NCI-H82 treated with DMSO at 0.1 percent for 48 hours (cell line): ENCODE results near the gene ENDOG.

Source experiments
- DNase-seq: peaks from one replicate; lab custom pipeline; 2025; ENCODE audit not compliant: unreplicated experiment; lab: John Stamatoyannopoulos, UW

Gene ENDOG

DNA sequence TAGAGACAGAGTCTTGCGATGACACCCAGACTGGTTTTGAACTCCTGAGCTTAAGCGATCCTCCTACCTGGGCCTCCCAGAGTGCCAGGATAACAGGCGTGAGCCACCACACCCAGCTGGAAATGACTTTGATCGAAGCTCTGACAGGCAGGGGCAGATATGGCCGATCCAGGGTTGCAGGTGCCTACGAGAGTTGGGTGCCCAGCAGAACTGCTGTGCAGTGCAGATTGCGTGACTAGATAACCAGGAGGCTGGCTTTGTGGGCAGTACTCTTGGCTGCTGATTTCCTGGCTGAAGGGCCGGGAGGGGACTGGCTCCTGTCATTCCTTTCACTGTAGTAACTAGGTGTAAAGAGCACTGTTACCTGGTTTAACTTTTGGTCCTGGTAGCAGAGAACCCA, 19.4 kb upstream of the ENDOG start:
- DNase-seq: no peak

- DNase-seq: no peak
These were observed 18.2 kb upstream of the ENDOG start for GRCh38 chr9:128800061-128800460.

- DNase-seq: no peak
These were observed 15.8 kb upstream of the ENDOG start for GRCh38 chr9:128802482-128802881.

DNA sequence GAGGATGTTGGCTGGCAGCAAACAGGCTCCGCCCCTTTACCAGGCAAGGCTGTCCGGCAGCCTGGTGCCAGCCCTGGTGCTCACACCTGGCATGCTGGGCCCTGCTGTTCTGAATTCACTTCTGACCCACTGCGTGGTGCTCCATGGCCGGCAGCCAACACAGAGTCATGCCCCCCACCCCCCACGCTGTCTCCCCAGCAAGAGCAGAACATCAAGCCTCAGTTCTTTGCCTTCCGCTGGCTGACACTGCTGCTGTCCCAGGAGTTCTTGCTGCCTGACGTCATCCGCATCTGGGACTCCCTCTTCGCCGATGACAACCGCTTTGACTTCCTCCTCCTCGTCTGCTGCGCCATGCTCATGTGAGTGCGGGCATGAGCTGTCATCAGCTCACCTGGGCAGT, 12.6 kb upstream of the ENDOG start:
- DNase-seq: no peak

DNA sequence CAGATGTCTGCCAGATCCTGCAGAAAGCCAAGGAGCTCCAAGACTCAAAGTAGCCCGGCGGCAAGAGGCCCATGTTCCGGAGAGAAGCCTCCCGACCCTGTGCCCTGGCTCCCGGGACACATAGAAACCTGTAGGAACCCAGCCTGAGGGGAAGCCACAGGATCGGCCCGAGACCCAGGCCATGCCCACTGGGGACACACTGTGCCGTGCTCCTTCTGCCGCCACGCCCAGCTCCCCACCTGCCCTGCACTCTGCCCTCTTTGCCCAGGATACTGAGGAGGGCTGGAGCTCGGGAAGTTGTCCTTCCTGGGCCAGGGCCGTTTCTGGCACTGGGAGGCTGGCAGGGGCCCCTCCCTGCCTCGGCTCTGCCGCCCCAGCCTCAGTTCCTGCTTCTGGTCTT, 10.5 kb upstream of the ENDOG start:
- no peak for DNase-seq

- no peak for DNase-seq
These were observed 9.8 kb upstream of the ENDOG start for GRCh38 chr9:128808543-128808942.

- DNase-seq: no peak
These were observed 9.2 kb upstream of the ENDOG start for GRCh38 chr9:128809036-128809599.

- DNase-seq: no peak
These were observed 8.5 kb upstream of the ENDOG start for GRCh38 chr9:128809831-128810230.

DNA sequence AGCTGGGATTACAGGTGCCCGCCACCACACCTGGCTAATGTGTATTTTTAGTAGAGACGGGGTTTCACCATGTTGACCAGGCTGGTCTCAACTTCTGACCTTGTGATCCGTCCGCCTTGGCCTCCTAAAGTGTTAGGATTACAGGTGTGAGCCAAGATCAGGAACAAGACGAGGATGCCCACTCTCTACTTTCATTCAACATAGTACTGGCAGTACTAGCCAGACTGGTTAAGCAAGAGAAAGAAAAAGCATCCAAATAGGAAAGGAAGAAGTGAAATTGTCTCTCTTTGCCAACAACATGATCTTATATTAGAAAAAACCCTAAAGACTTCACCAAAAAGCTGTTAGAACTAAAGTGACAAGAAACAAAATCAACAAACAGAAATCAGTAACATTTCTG, 7.4 kb upstream of the ENDOG start:
- DNase-seq: no peak

GRCh38 chr9:128818839-128819715, 777 bp downstream of the ENDOG start:
- DNase-seq: no peak

DNA sequence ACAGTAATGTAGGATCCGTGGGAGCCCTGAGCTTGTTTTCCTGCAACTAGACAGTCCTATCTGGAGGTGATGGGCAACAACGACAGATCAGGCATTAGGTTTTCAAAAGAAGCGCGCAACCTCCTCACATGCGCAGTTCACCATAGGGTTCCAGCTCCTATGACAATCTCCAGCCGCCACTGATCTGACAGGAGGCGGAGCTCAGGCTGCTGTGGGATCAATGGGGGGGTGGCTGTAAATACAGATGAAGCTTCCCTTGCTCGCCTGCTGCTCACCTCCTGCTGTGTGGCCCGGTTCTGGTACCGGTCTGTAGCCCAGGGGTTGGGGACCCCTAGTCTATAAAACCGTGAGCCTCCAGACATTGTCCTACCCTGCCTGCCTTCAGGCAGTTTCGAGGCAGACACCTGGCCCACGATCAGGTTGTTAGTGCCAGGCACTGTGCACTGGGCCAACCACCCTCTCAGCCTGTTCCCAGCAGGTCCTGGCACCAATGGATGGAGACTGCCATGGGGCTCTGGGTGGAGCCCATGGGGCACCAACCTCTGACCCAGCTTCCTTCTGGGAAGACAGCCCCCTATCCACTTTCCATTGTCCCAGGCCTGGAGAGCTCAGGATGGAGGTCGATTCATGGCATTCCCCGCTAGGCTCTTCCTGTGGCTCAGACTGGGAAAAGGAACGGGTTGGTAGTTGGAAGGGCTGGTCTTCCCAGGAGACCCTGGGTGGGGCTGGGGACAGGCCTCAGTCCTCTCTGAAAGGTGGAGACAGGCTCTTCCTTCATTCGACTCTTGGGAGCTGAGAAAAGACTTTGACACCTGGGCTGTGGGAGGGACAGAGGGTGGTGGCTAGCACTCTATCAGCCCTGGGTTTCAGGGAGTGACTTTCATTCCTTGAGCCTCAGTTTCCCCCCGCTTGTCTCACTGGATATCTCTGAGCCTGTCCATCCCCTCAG, 1.7 kb downstream of the ENDOG start:
- peak; percentile 63 for DNase-seq

DNA sequence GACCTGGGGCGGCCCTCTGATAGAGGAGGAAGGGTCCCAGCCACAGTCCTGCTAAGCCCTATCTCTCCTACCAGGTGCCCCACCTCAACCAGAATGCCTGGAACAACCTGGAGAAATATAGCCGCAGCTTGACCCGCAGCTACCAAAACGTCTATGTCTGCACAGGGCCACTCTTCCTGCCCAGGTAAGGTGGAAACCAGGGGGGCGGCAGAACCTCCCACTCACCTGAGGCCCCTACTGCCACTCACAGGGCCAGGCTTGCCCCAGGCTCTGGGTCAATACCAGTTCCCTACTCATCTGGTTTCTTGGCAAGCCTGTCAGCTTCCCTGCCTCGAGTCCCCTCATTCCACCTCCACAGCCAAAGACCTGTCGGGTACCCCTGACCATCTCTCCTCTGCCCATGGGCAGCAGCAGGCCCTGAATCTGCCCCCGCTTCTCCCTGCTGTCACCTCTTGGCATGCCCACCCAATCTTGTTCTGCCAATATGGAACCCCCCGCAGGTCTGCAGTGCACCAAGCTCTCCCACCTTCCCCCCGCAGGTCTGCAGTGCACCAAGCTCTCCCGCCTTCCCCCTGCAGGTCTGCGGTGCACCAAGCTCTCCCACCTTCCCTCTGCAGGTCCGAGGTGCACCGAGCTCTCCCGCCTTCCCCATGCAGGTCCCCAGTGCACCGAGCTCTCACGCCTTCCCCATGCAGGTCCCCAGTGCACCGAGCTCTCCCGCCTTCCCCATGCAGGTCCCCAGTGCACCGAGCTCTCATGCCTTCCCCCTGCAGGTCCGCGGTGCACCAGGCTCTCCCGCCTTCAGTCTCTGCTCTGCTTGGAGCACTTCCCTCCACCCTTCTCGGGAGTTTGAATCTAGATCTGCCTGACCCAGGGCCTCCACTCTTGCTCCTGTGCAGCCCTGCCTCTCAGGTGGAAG, 2.6 kb downstream of the ENDOG start:
- DNase-seq: no peak

DNA sequence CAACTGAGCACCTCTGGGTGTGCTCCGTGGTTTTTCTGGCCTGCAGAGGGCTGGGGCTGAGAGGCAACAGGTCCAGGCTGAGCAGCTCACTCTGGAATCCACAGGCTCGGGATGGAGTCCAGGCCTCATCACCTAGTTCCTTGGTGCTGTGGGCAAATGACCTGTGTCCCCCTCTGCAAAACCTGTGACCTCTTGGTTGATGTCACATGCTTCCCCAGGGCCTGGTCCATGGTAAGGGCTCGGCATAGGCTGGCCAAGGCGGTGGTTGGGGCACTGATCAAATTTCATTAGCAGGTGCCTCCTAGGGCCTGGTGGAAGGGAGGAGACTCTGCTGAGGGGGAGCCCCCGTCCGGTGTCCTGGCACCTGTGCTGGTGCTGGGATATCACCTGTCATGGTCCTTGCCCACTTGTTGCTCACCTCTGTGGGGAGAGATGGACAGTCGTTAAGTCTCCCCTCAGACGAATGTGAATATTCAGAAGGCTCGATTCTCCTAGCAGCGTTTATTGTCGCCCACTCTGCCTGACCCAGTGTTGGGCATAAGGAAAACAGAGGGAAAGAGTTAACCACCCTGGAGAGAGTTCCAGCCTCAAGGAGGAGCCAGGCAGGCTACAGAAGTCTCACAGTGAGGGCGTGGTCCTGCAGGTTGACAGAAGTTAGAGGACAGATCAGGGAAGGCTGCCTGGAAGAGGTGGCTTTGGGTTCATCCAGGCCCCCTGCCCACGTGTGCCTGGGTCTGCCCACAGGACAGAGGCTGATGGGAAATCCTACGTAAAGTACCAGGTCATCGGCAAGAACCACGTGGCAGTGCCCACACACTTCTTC, 3.5 kb downstream of the ENDOG start:
- DNase-seq: no peak

- no peak for DNase-seq
These were observed 4.2 kb downstream of the ENDOG start for GRCh38 chr9:128822407-128823042.

GRCh38 chr9:128823362-128823902, 5.1 kb downstream of the ENDOG start:
- no peak for DNase-seq

DNA sequence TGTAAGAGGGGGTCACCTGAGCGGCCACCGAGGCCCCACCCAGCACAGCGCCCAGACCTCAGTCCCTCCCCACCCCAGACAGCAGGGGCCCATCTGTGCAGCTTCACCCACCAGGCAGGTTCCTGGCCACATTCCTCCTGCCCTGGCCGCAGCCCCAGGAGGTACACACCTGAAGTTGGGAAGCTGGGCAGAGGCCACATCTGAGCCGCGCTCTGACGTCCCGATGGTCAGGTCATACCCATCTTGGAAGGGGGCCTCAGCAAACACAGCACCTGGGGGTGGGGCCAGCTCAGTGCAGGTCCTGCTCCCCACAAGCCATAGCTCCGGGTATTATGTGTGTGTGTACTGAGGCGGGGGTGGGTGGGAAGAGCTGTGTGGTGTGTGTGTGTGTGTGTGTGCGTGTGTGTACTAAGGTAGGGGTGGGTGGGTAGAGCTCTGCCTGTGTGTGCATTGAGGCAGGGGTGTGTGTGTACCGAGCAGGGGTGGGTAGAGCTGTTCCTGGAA, 5.7 kb downstream of the ENDOG start:
- no peak for DNase-seq

DNA sequence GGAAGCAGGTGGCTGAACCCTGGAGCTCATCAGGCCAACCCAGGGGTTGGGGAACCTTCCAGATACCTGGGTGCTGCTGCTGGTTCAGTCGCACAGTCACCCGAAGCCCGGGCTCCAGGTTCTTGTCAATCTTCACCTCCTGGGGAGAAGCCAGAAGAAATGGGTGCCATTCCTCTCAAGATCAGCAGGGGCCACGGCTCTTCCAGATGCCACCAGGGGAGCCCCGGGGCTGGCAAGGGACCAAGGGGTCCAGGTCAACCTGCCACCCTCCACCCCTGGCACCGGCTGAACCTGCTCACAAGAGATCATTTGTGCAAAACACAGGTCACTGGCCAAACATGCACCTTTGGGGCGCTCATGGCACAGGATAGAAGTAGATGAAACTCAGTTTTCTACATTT, 6.6 kb downstream of the ENDOG start:
- DNase-seq: no peak

DNA sequence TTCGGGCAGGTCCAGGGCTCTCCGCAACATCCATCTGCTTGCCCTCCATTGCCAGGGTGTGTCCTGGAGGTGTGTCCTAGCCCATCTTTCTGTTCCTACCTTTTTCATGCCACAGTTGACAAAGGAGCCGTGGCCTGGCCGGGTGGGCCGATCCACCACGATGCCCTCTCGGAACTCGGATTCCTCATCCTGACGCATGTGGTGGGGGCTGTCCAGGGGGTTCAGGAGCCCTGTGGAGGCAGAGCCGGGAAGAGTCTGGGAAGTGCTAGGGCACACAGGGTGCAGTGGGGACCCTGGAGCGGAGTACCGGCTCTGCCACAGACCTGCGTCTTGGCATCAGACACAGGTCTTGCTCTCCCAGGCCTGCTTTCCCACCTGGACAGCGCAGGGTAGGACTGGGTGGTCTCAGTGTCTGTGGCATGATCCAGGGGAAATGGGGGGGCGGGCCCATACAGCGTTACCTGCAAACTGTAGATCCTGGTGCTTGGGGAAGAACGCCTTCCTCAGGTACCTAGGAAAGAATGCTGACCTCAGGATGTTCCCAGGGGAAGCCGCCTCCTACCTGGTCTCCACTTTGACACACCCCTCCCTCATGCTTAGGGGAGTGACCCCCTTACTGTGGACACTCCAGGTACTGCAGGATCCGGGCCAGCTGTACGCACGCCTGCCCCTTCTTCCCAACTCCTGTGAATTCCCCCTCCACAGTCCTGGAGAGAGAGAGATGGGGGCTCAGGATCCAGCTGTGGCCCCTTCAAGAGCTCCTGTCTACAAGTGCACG, 7.8 kb downstream of the ENDOG start:
- no peak for DNase-seq
